ENCODE results near the gene GRK5. TPM values are rescaled to one million over a fixed set of nuclear protein-coding genes. Genes with fewer than 3 reads are reported as not detected.

Gene GRK5
- total RNA-seq, 4 donors from 2014 or later, result 11.6 to 38.2 (median 21.4) TPM

GRCh38 chr10:119370111-119370741 is 162.9 kb downstream of the GRK5 start:
- TF ChIP-seq, protein P1, sequence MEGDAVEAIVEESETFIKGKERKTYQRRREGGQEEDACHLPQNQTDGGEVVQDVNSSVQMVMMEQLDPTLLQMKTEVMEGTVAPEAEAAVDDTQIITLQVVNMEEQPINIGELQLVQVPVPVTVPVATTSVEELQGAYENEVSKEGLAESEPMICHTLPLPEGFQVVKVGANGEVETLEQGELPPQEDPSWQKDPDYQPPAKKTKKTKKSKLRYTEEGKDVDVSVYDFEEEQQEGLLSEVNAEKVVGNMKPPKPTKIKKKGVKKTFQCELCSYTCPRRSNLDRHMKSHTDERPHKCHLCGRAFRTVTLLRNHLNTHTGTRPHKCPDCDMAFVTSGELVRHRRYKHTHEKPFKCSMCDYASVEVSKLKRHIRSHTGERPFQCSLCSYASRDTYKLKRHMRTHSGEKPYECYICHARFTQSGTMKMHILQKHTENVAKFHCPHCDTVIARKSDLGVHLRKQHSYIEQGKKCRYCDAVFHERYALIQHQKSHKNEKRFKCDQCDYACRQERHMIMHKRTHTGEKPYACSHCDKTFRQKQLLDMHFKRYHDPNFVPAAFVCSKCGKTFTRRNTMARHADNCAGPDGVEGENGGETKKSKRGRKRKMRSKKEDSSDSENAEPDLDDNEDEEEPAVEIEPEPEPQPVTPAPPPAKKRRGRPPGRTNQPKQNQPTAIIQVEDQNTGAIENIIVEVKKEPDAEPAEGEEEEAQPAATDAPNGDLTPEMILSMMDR (IDR thresholded peaks at IDR 0.05; ENCODE audit: low read depth), result no peak

GRCh38 chr10:119370972-119371703 is 163.8 kb downstream of the GRK5 start:
- TF ChIP-seq, protein P1 (IDR thresholded peaks at IDR 0.05; ENCODE audit: low read depth), result no peak

- TF ChIP-seq, protein P1 (IDR thresholded peaks at IDR 0.05; ENCODE audit: low read depth), result no peak
Measured at GRCh38 chr10:119371704-119372663, 164.6 kb downstream of the GRK5 start.

DNA sequence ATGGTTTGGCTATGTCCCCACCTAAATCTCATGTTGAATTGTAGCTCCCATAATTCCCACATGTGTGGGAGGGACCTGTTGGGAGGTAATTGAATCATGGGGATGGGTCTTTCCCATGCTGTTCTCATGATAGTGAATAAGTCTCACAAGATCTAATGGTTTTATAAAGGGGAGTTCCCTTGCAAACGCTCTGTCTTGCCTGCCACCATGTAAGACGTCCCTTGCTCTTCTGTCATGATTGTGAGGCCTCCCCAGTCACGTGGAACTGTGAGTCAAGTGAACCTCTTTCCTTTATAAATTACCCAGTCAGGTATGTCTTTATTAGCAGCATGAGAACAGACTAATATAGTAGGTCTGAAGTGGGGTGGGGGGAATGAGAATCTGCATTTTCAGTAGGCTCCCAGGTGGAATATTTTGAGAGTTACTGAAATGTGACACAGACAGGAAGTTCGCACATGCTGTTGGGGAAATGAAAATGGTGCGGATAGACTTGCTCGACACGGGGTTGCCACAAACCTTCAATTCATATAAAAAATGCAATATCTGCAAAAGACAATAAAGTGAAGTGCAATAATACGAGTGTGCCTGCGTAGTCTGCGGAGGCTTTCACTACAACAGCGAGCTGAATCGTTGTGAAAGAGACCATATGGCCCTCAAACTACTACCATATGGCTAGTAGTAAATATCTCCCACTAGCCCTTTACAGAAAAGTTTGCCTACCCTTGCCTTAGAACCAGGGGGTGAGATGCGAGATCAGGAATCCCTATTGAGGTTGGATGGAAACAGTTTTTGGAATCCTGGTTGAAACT is 166.1 kb downstream of the GRK5 start:
- TF ChIP-seq, protein P1 (IDR thresholded peaks at IDR 0.05; ENCODE audit: low read depth), result no peak

DNA sequence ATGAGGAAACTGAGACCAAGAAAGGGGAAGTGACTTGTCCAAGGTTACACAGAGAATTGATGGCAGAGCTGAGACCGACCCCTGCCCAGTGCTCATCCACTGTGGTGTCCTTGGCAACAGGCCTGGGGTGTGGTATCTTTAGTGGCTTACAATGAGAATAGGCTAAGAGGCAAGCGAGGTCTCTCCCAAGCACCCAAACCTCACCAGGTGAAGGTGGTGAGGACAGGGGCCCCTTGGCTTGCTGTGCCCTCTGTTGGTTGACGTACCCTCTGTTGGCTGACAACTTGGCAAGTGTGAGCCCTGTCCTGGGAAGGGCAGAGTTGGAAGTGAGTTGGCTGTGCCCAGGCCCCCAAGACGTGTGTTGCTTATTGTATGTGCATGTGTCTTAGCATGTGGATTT is 166.9 kb downstream of the GRK5 start:
- TF ChIP-seq, protein P1 (IDR thresholded peaks at IDR 0.05; ENCODE audit: low read depth), result no peak

GRCh38 chr10:119375574-119376272 is 168.4 kb downstream of the GRK5 start:
- TF ChIP-seq, protein P1 (IDR thresholded peaks at IDR 0.05; ENCODE audit: low read depth), result no peak
